H9 (cell line): ENCODE results near the gene URAD. TPM values are rescaled to one million over a fixed set of nuclear protein-coding genes. Genes with fewer than 3 reads are reported as not detected.

Source experiments
- DNase-seq: peaks from one replicate; pipeline ENCODE4 v3.0.0-alpha.2; 2017
- H2AFZ ChIP-seq: one replicate; pipeline ENCODE4 v1.6.1; 2013; ENCODE audit warnings: mild to moderate bottlenecking, low read length, control low read depth, moderate library complexity
- H2AK5ac ChIP-seq: 2 replicates; pipeline ENCODE4 v1.6.1; 2013; ENCODE audit warnings: low read length, control low read depth, mixed read lengths; ENCODE audit not compliant: insufficient read length
- H2BK120ac ChIP-seq: one replicate; pipeline ENCODE4 v1.6.1; 2013; ENCODE audit warnings: low read depth, mild to moderate bottlenecking, low read length, control low read depth, inconsistent platforms; ENCODE audit not compliant: poor library complexity, severe bottlenecking
- H2BK12ac ChIP-seq: 2 replicates; pipeline ENCODE4 v1.6.1; 2013; ENCODE audit warnings: low read length, control low read depth, mixed read lengths, low read depth; ENCODE audit not compliant: insufficient read length
- H2BK15ac ChIP-seq: 2 replicates; pipeline ENCODE4 v1.6.1; 2013; ENCODE audit warnings: low read depth, low read length, control low read depth
- H2BK20ac ChIP-seq: one replicate; pipeline ENCODE4 v1.6.1; 2013; ENCODE audit warnings: low read depth, mild to moderate bottlenecking, low read length, control low read depth, inconsistent platforms; ENCODE audit not compliant: poor library complexity, severe bottlenecking
- H2BK5ac ChIP-seq: 2 replicates; pipeline ENCODE4 v1.6.1; 2013; ENCODE audit warnings: low read length, control low read depth, mixed read lengths; ENCODE audit not compliant: insufficient read length
- H3K14ac ChIP-seq: 2 replicates; pipeline ENCODE4 v1.6.1; 2013; ENCODE audit warnings: low read length, control low read depth; ENCODE audit not compliant: insufficient read depth
- H3K18ac ChIP-seq: 2 replicates; pipeline ENCODE4 v1.6.1; 2013; ENCODE audit warnings: low read depth, mild to moderate bottlenecking, mixed read lengths, low read length, control low read depth; ENCODE audit not compliant: insufficient read length
- H3K23ac ChIP-seq: 2 replicates; pipeline ENCODE4 v1.6.1; 2013; ENCODE audit warnings: low read length, control low read depth, mixed read lengths, low read depth; ENCODE audit not compliant: insufficient read length
- H3K23me2 ChIP-seq: 2 replicates; pipeline ENCODE4 v1.6.1; 2013; ENCODE audit warnings: low read depth, mild to moderate bottlenecking, mixed read lengths, low read length, control low read depth; ENCODE audit not compliant: insufficient read length, poor library complexity, severe bottlenecking
- H3K27ac ChIP-seq: 2 replicates; pipeline ENCODE4 v1.5.1; 2013; ENCODE audit warnings: low read length, control low read depth, mixed read lengths, low read depth; ENCODE audit not compliant: insufficient read length
- H3K27me3 ChIP-seq: 2 replicates; pipeline ENCODE4 v1.6.1; 2013; ENCODE audit warnings: low read length, control low read depth, inconsistent platforms; ENCODE audit not compliant: insufficient read depth
- H3K4ac ChIP-seq: 2 replicates; pipeline ENCODE4 v1.6.1; 2013; ENCODE audit warnings: low read depth, mild to moderate bottlenecking, control low read depth, inconsistent platforms, low read length, moderate library complexity
- H3K4me1 ChIP-seq: 2 replicates; pipeline ENCODE4 v1.6.1; 2013; ENCODE audit warnings: low read length, control low read depth, inconsistent platforms; ENCODE audit not compliant: insufficient read depth
- H3K4me2 ChIP-seq: 2 replicates; pipeline ENCODE4 v1.6.1; 2013; ENCODE audit warnings: low read length, control low read depth, mixed read lengths; ENCODE audit not compliant: insufficient read length, insufficient read depth
- H3K56ac ChIP-seq: 2 replicates; pipeline ENCODE4 v1.6.1; 2013; ENCODE audit warnings: low read depth, mild to moderate bottlenecking, mixed read lengths, low read length, control low read depth; ENCODE audit not compliant: insufficient read length
- H3K79me1 ChIP-seq: 2 replicates; pipeline ENCODE4 v1.6.1; 2013; ENCODE audit warnings: low read depth, mild to moderate bottlenecking, moderate library complexity, low read length, control low read depth, inconsistent platforms; ENCODE audit not compliant: insufficient read depth, poor library complexity, severe bottlenecking
- H3K79me2 ChIP-seq: 2 replicates; pipeline ENCODE4 v1.6.1; 2013; ENCODE audit warnings: low read length, control low read depth, inconsistent platforms; ENCODE audit not compliant: insufficient read depth
- H3K9ac ChIP-seq: 2 replicates; pipeline ENCODE4 v1.6.1; 2013; ENCODE audit warnings: low read length, control low read depth, mixed read lengths; ENCODE audit not compliant: insufficient read length; ENCODE audit errors: extremely low read depth
- H3K9me3 ChIP-seq: one replicate; pipeline ENCODE4 v1.6.1; 2013; ENCODE audit warnings: low read depth, low read length, inconsistent platforms; ENCODE audit not compliant: control insufficient read depth
- H3T11ph ChIP-seq: one replicate; pipeline ENCODE4 v1.6.1; 2013; ENCODE audit warnings: mild to moderate bottlenecking, low read length, control low read depth, inconsistent platforms
- H4K20me1 ChIP-seq: one replicate; pipeline ENCODE4 v1.6.1; 2013; ENCODE audit not compliant: control insufficient read depth, insufficient read length, insufficient read depth
- H4K5ac ChIP-seq: 2 replicates; pipeline ENCODE4 v1.6.1; 2013; ENCODE audit warnings: low read depth, mild to moderate bottlenecking, mixed read lengths, low read length, control low read depth; ENCODE audit not compliant: insufficient read length
- H4K8ac ChIP-seq: replicated peaks from 2 replicates; pipeline ENCODE4 v1.6.1; 2013; ENCODE audit warnings: low read length, control low read depth, mixed read lengths, low read depth; ENCODE audit not compliant: insufficient read length
- H4K91ac ChIP-seq: 2 replicates; pipeline ENCODE4 v1.6.1; 2013; ENCODE audit warnings: low read depth, mild to moderate bottlenecking, moderate library complexity, mixed read lengths, low read length, control low read depth; ENCODE audit not compliant: insufficient read length
- H3K27ac Mint-ChIP-seq, 3 experiments: 2 replicates in 2 of 3; 3 replicates in 1 of 3; pipeline ENCODE4 v1.8.0; 2020 to 2021; ENCODE audit warnings: mixed read lengths in 3 of 3, mild to moderate bottlenecking in 1 of 3, moderate library complexity in 1 of 3
- H3K27me3 Mint-ChIP-seq: 2 replicates; pipeline ENCODE4 v1.8.0; 2021; ENCODE audit warnings: low read depth, mild to moderate bottlenecking, moderate library complexity, mixed read lengths
- H3K36me3 Mint-ChIP-seq, 3 experiments: 2 replicates in 2 of 3; 3 replicates in 1 of 3; pipeline ENCODE4 v1.8.0; 2020 to 2021; ENCODE audit warnings: low read depth in 3 of 3, mixed read lengths in 3 of 3; ENCODE audit not compliant: insufficient read depth in 1 of 3
- H3K4me1 Mint-ChIP-seq, 2 experiments: 2 replicates each; pipeline ENCODE4 v1.8.0; 2020; ENCODE audit warnings: mixed read lengths in 2 of 2
- H3K4me3 Mint-ChIP-seq, 2 experiments: 2 replicates in 1 of 2; 3 replicates in 1 of 2; pipeline ENCODE4 v1.8.0; 2020 to 2021; ENCODE audit warnings: mild to moderate bottlenecking in 2 of 2, mixed read lengths in 2 of 2, moderate library complexity in 1 of 2
- H3K9me3 Mint-ChIP-seq, 2 experiments: 2 replicates in 1 of 2; 3 replicates in 1 of 2; pipeline ENCODE4 v1.8.0; 2020; ENCODE audit warnings: mild to moderate bottlenecking in 2 of 2, mixed read lengths in 2 of 2, moderate library complexity in 1 of 2
- WGBS: extraction: QIAGEN DNeasy Blood & Tissue Kit; methylation state at CpG from one replicate; pipeline ENCODE4 v1.1.7; 2013; ENCODE audit warnings: missing lambda C conversion rate, low lambda C conversion rate, mixed read lengths; ENCODE audit not compliant: insufficient read length; ENCODE audit errors: extremely low coverage; 5-methylcytosine and 5-hydroxymethylcytosine counted together
- total RNA-seq: library from RNA; stranded (reverse); gene quantifications from 2 replicates; pipeline ENCODE4 v1.2.1, GENCODE V29; 2021
- TF ChIP-seq, protein P1 (sequence below): fragments of 200-600 bp; sonication (generic); conservative IDR thresholded peaks from 3 replicates; pipeline ENCODE4 v1.8.0; 2021; ENCODE audit warnings: antibody characterized with exemption, mild to moderate bottlenecking

The URAD gene
- total RNA-seq, 1 experiment from 2014 or later: not detected

DNA sequence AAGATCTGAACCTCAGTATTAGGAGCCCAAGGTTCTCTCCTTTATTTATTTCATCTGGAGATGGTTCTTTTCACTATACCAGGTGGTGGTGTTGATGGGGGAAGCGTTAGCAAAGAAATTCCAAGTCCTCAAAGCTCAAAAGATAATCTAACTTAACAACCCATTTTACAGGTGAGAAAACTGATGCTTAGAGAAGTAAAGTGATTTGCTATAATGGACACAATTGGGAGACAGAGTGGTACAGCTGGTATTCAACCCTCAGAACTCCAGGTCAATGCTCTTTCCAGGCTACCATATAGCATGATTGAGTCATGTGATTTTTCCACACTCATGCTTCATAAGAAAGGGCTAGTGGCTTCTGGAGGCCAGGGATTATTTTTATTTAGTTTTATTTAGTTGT lies 25.0 kb upstream of the URAD start:
- H4K20me1 ChIP-seq: no peaks in the 10 kb centered on the region
- H2BK12ac ChIP-seq: no peak overlapping the region
- no peak overlapping the region for H3K4me2 ChIP-seq
- H3K4me3 Mint-ChIP-seq: no peak overlapping the region
- H3K27me3 ChIP-seq: no peaks in the 10 kb centered on the region
- no peaks in the 10 kb centered on the region for H3K79me1 ChIP-seq
- no peak overlapping the region for H2BK5ac ChIP-seq
- H3K23ac ChIP-seq: no peak overlapping the region
- H3K14ac ChIP-seq: no peak overlapping the region
- no peaks in the 10 kb centered on the region for H3K4me1 ChIP-seq
- no peak overlapping the region for H4K91ac ChIP-seq
- no peak overlapping the region for H2BK120ac ChIP-seq
- no peak overlapping the region for H2AK5ac ChIP-seq
- no peak overlapping the region for H3K4ac ChIP-seq
- H3K9me3 ChIP-seq: no peaks in the 10 kb centered on the region
- peaks cover 3% of the 10 kb centered on the region for H3K27me3 Mint-ChIP-seq
- no peak overlapping the region for H3K27ac ChIP-seq
- H4K5ac ChIP-seq: no peak overlapping the region
- H2BK20ac ChIP-seq: no peak overlapping the region
- no peak overlapping the region for H3T11ph ChIP-seq
- no peaks in the 10 kb centered on the region for H3K36me3 Mint-ChIP-seq
- H3K79me2 ChIP-seq: no peaks in the 10 kb centered on the region
- no peak overlapping the region for H2BK15ac ChIP-seq
- H3K18ac ChIP-seq: no peak overlapping the region
- no peak for DNase-seq
- peaks cover 15 to 17% of the 10 kb centered on the region in 2 experiments for H3K4me1 Mint-ChIP-seq
- H3K9ac ChIP-seq: no peak overlapping the region
- WGBS: no CpG with 5 or more reads among the region's 1 CpG
- H3K56ac ChIP-seq: no peak overlapping the region
- H3K27ac Mint-ChIP-seq: no peak overlapping the region
- H2AFZ ChIP-seq: no peak overlapping the region
- no peak overlapping the region for H4K8ac ChIP-seq
- H3K9me3 Mint-ChIP-seq: no peaks in the 10 kb centered on the region
- no peaks in the 10 kb centered on the region for H3K23me2 ChIP-seq
- TF ChIP-seq, protein P1, sequence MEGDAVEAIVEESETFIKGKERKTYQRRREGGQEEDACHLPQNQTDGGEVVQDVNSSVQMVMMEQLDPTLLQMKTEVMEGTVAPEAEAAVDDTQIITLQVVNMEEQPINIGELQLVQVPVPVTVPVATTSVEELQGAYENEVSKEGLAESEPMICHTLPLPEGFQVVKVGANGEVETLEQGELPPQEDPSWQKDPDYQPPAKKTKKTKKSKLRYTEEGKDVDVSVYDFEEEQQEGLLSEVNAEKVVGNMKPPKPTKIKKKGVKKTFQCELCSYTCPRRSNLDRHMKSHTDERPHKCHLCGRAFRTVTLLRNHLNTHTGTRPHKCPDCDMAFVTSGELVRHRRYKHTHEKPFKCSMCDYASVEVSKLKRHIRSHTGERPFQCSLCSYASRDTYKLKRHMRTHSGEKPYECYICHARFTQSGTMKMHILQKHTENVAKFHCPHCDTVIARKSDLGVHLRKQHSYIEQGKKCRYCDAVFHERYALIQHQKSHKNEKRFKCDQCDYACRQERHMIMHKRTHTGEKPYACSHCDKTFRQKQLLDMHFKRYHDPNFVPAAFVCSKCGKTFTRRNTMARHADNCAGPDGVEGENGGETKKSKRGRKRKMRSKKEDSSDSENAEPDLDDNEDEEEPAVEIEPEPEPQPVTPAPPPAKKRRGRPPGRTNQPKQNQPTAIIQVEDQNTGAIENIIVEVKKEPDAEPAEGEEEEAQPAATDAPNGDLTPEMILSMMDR: no peak
